ENCODE results near the gene PSMF1. TPM values are rescaled to one million over a fixed set of nuclear protein-coding genes. Genes with fewer than 3 reads are reported as not detected.
A peak's percentile ranks its signal among the peaks of the same experiment; 100 is the strongest.

PSMF1 gene
- total and polyA plus RNA-seq, 2 of the 4 experiments (the other 2 are of a cell fraction): 93.6 to 109 TPM

DNA sequence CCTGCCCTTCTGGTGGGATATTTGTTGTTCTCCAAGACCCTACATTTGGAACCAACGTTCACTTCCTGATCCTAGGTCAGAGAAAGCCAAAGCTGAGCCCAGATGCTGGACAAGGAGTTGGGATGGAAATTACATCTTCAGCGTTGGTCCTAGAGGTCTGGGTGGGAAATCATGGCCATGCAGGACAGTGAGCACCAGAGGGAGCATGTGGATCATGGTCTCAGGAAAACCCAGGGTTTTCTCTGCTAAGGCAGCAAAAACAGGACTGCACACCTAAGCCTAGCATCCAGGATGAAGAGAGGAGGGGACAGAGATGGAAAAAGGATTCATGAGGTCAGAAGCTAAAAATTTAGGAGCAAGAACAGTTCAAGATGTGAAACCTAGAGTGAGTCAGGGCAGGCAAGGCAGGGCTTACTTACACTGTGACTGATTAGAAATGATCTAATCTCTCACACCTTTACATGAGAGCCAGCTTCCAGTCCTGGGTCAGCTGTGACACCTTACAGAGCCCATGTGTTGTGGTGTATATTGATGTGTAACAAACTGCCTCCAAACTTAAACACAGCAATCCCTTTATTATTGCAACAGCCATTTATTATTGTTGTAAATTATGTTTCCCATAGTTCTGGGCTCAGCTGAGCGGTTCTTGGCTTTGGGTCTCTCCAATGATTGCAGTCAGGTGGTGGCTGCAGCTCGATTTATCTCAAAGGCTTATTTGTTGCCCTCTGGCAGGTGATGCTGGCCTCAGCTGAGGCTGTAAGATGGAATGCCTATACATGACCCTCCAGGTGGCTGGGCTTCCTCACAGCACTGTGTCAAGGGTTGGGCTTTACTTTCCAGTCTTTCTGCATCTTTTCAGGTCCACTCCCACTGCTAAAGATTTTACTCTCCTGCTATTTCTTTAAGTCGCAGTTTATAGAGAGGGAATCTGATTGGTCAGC, 91.3 kb downstream of the PSMF1 start:
- no peak overlapping the region for H3K4ac ChIP-seq (ENCODE audit: low read depth, low read length)
- 10% methylated on average over 3 of the region's 5 CpGs; no CpG with 5 or more reads in 1 of the 2 experiments for WGBS, 2 experiments (ENCODE audit: extremely low coverage in 2 of 2, insufficient read length in 1 of 2)
- no peak overlapping the region for H2AK9ac ChIP-seq (replicated peaks; ENCODE audit: low read depth, low read length, poor library complexity)
- no peak overlapping the region for H2AFZ ChIP-seq (replicated peaks; ENCODE audit: low read length, poor library complexity)
- H2BK15ac ChIP-seq (ENCODE audit: low read depth, low read length): no peak overlapping the region
- BruUV-seq (replicated peaks): no TSS peak
- no peak overlapping the region for H3K56ac ChIP-seq (ENCODE audit: extremely low read depth, insufficient read depth, low read length)
- H3K4me1 ChIP-seq (ENCODE audit: control insufficient read depth, insufficient read depth, low read length): no peaks in the 10 kb centered on the region
- ChIA-PET CTCF (interaction anchor here (1.5 kb wide), 1 partner anchor 103 kb away, joined by 3 read pairs; no protein-coding TSS in a partner anchor), POLR2A (ENCODE audit: unreplicated experiment) (no interaction called here)
- DNase-seq: peak; percentile 28
- peaks cover 37% of the 10 kb centered on the region for H3K27me3 ChIP-seq (ENCODE audit: control insufficient read depth, insufficient read depth, low read length)
- no peaks in the 10 kb centered on the region for H4K20me1 ChIP-seq (ENCODE audit: insufficient read depth, low read length)
- 0 out of 2 replicates have a peak, but pooled peaks cover 2% of the 10 kb centered on the region for H3K9me3 ChIP-seq (ENCODE audit: control insufficient read depth, insufficient read depth, low read length)
- peak; percentile 33; the same call in 1 of the 2 replicates for ATAC-seq (ENCODE audit: low read depth)
- H4K5ac ChIP-seq (ENCODE audit: low read depth, low read length): no peak overlapping the region
- dilution Hi-C loops (cut with HindIII; ENCODE audit: low sequenced_read_pairs, unreplicated experiment): no loop called here
- H4K8ac ChIP-seq (ENCODE audit: low read depth in 2 of 2, low read length in 2 of 2): no peak overlapping the region
- H3K23ac ChIP-seq (ENCODE audit: low read depth, low read length): no peak overlapping the region
- intact Hi-C loops (cut with micrococcal nuclease): loop anchor here (5.0 to 10.0 kb wide), 4 partner anchors 102 to 252 kb away; partner anchors contain the start of gene FKBP1A
- no peak overlapping the region for H3K9ac ChIP-seq (ENCODE audit: low read depth, low read length)
- no peak overlapping the region for H3K18ac ChIP-seq (ENCODE audit: low read depth, low read length)
- no peak overlapping the region for H3K14ac ChIP-seq (replicated peaks; ENCODE audit: low read depth, low read length)
- no peak overlapping the region for H3K27ac ChIP-seq (ENCODE audit: insufficient read depth, low read length)
- H4K91ac ChIP-seq (ENCODE audit: insufficient read depth, low read depth, low read length): no peak overlapping the region
- in situ Hi-C loops (cut with MboI; ENCODE audit: low sequenced_read_pairs): loop anchor here (10.0 kb wide), 1 partner anchor 395 kb away; no protein-coding TSS in a partner anchor
- no peak overlapping the region for H2BK120ac ChIP-seq (ENCODE audit: low read depth, low read length)
- no peaks in the 10 kb centered on the region for H3K36me3 ChIP-seq (ENCODE audit: control insufficient read depth, insufficient read depth, low read length)
- H2AK5ac ChIP-seq (ENCODE audit: low read depth, low read length): no peak overlapping the region
- H2BK20ac ChIP-seq (ENCODE audit: low read depth, low read length): no peak overlapping the region
- H3K79me1 ChIP-seq (ENCODE audit: low read depth in 1 of 2, low read length in 2 of 2): no peaks in the 10 kb centered on the region
- no peaks in the 10 kb centered on the region for H3K9me1 ChIP-seq (ENCODE audit: insufficient read depth, low read length)
- no peak for TF ChIP-seq MXI1 (IDR thresholded peaks at IDR 0.05; ENCODE audit: borderline replicate concordance, low read depth, low read length)
- TF ChIP-seq, protein P1, sequence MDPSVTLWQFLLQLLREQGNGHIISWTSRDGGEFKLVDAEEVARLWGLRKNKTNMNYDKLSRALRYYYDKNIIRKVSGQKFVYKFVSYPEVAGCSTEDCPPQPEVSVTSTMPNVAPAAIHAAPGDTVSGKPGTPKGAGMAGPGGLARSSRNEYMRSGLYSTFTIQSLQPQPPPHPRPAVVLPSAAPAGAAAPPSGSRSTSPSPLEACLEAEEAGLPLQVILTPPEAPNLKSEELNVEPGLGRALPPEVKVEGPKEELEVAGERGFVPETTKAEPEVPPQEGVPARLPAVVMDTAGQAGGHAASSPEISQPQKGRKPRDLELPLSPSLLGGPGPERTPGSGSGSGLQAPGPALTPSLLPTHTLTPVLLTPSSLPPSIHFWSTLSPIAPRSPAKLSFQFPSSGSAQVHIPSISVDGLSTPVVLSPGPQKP (IDR thresholded peaks at IDR 0.05; ENCODE audit: borderline replicate concordance, low read depth, low read length): no peak
- TF ChIP-seq MAZ (IDR thresholded peaks at IDR 0.05; ENCODE audit: borderline replicate concordance, low read depth, low read length): no peak
- peak; percentile 52 for TF ChIP-seq RAD21 (IDR thresholded peaks at IDR 0.05; ENCODE audit: low read length)
- no peak for TF ChIP-seq POLR2A (IDR thresholded peaks at IDR 0.05; ENCODE audit: low read depth, low read length)
- TF ChIP-seq, protein P2, sequence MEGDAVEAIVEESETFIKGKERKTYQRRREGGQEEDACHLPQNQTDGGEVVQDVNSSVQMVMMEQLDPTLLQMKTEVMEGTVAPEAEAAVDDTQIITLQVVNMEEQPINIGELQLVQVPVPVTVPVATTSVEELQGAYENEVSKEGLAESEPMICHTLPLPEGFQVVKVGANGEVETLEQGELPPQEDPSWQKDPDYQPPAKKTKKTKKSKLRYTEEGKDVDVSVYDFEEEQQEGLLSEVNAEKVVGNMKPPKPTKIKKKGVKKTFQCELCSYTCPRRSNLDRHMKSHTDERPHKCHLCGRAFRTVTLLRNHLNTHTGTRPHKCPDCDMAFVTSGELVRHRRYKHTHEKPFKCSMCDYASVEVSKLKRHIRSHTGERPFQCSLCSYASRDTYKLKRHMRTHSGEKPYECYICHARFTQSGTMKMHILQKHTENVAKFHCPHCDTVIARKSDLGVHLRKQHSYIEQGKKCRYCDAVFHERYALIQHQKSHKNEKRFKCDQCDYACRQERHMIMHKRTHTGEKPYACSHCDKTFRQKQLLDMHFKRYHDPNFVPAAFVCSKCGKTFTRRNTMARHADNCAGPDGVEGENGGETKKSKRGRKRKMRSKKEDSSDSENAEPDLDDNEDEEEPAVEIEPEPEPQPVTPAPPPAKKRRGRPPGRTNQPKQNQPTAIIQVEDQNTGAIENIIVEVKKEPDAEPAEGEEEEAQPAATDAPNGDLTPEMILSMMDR (conservative IDR thresholded peaks at IDR 0.05; ENCODE audit: low read depth, low read length): peak; percentile 48
- TF ChIP-seq RCOR1 (IDR thresholded peaks at IDR 0.05; ENCODE audit: insufficient replicate concordance, low read length): no peak
- TF ChIP-seq FOS (IDR thresholded peaks at IDR 0.05; ENCODE audit: low read depth, low read length): no peak
- TF ChIP-seq CHD1 (IDR thresholded peaks at IDR 0.05; ENCODE audit: low read depth, low read length): no peak
- peak; percentile 41; the same call in 1 of the 2 replicates for TF ChIP-seq SMC3 (IDR thresholded peaks at IDR 0.05; ENCODE audit: low read depth, low read length)
- TF ChIP-seq RFX5 (IDR thresholded peaks at IDR 0.05; ENCODE audit: low read depth, low read length): no peak
- TF ChIP-seq MAFK (IDR thresholded peaks at IDR 0.05; ENCODE audit: low read depth, low read length): no peak
- no peak for TF ChIP-seq BHLHE40 (IDR thresholded peaks at IDR 0.05; ENCODE audit: low read depth, low read length)
- no peak overlapping the region for H3K4me2 ChIP-seq (ENCODE audit: low read depth, low read length)
- no peak overlapping the region for H3K4me3 ChIP-seq (ENCODE audit: insufficient read depth, low read depth, low read length)
- H2BK5ac ChIP-seq (ENCODE audit: low read depth, low read length, poor library complexity, severe bottlenecking): no peak overlapping the region

Data from IMR-90 (cell line).